ENCODE results near the gene LPGAT1. TPM values are rescaled to one million over a fixed set of nuclear protein-coding genes. Genes with fewer than 3 reads are reported as not detected.

Gene LPGAT1
- total RNA-seq, 2 donors from 2014 or later = 29.6 to 81.7 TPM

GRCh38 chr1:211730347-211730746 lies 100.2 kb downstream of the LPGAT1 start:
- Histone ChIP-seq H3K4me1 (replicated peaks) (no peaks in the 10 kb centered on the region), H3K9me3 (no peaks in the 10 kb centered on the region), H3K36me3 (no peaks in the 10 kb centered on the region), H3K4me3 (no peak overlapping the region), H3K27me3 (replicated peaks; ENCODE audit: insufficient read depth) (no peaks in the 10 kb centered on the region), H3K27ac (no peak overlapping the region)
- WGBS = 93% methylated on average over 4 of the region's 4 CpGs
- TF ChIP-seq POLR2AphosphoS5 (IDR thresholded peaks at IDR 0.05) (no peak), CTCF (IDR thresholded peaks at IDR 0.05) (no peak), POLR2A (IDR thresholded peaks at IDR 0.05) (no peak)
- intact Hi-C loops (cut with DNase I) = no loop called here
- no peak for DNase-seq (ENCODE audit: low spot score)

GRCh38 chr1:211729238-211729637 lies 101.3 kb downstream of the LPGAT1 start:
- DNase-seq (ENCODE audit: low spot score) = no peak
- intact Hi-C loops (cut with DNase I) = no loop called here
- 90% methylated on average over 7 of the region's 7 CpGs for WGBS
- TF ChIP-seq POLR2A (IDR thresholded peaks at IDR 0.05) (no peak), CTCF (IDR thresholded peaks at IDR 0.05) (no peak), POLR2AphosphoS5 (IDR thresholded peaks at IDR 0.05) (no peak)
- no peaks in the 10 kb centered on the region for H3K9me3 ChIP-seq
- no peak overlapping the region for H3K4me3 ChIP-seq
- H3K27ac ChIP-seq = no peak overlapping the region
- no peaks in the 10 kb centered on the region for H3K4me1 ChIP-seq (replicated peaks)
- no peaks in the 10 kb centered on the region for H3K27me3 ChIP-seq (replicated peaks; ENCODE audit: insufficient read depth)
- no peaks in the 10 kb centered on the region for H3K36me3 ChIP-seq

GRCh38 chr1:211726467-211726995 lies 104.0 kb downstream of the LPGAT1 start:
- 69% methylated on average over 4 of the region's 4 CpGs for WGBS
- DNase-seq (ENCODE audit: low spot score) = no peak
- no peak overlapping the region for H3K4me3 ChIP-seq
- H3K27me3 ChIP-seq (replicated peaks; ENCODE audit: insufficient read depth) = no peaks in the 10 kb centered on the region
- H3K9me3 ChIP-seq = no peaks in the 10 kb centered on the region
- H3K4me1 ChIP-seq (replicated peaks) = no peaks in the 10 kb centered on the region
- H3K36me3 ChIP-seq = no peaks in the 10 kb centered on the region
- H3K27ac ChIP-seq = no peak overlapping the region
- no peak for TF ChIP-seq POLR2A (IDR thresholded peaks at IDR 0.05)
- TF ChIP-seq POLR2AphosphoS5 (IDR thresholded peaks at IDR 0.05) = no peak
- TF ChIP-seq CTCF (IDR thresholded peaks at IDR 0.05) = no peak
- intact Hi-C loops (cut with DNase I) = no loop called here

GRCh38 chr1:211724687-211725196 lies 105.8 kb downstream of the LPGAT1 start:
- no peak for DNase-seq (ENCODE audit: low spot score)
- Histone ChIP-seq H3K4me1 (replicated peaks) (no peaks in the 10 kb centered on the region), H3K36me3 (no peaks in the 10 kb centered on the region), H3K27me3 (replicated peaks; ENCODE audit: insufficient read depth) (no peaks in the 10 kb centered on the region), H3K9me3 (no peaks in the 10 kb centered on the region), H3K4me3 (no peak overlapping the region), H3K27ac (no peak overlapping the region)
- intact Hi-C loops (cut with DNase I) = no loop called here
- 65% methylated on average over 11 of the region's 11 CpGs for WGBS
- TF ChIP-seq POLR2AphosphoS5 (IDR thresholded peaks at IDR 0.05) = no peak
- no peak for TF ChIP-seq CTCF (IDR thresholded peaks at IDR 0.05)
- TF ChIP-seq POLR2A (IDR thresholded peaks at IDR 0.05) = no peak

- Histone ChIP-seq H3K9me3 (no peaks in the 10 kb centered on the region), H3K4me3 (no peak overlapping the region), H3K4me1 (replicated peaks) (no peaks in the 10 kb centered on the region), H3K27ac (no peak overlapping the region), H3K36me3 (no peaks in the 10 kb centered on the region), H3K27me3 (replicated peaks; ENCODE audit: insufficient read depth) (no peaks in the 10 kb centered on the region)
- intact Hi-C loops (cut with DNase I) = no loop called here
- 95% methylated on average over 5 of the region's 5 CpGs for WGBS
- TF ChIP-seq POLR2A (IDR thresholded peaks at IDR 0.05) = no peak
- no peak for TF ChIP-seq CTCF (IDR thresholded peaks at IDR 0.05)
- no peak for TF ChIP-seq POLR2AphosphoS5 (IDR thresholded peaks at IDR 0.05)
- no peak for DNase-seq (ENCODE audit: low spot score)
These were observed 107.3 kb downstream of the LPGAT1 start for GRCh38 chr1:211723273-211723672.
